Heart right ventricle (tissue), 16 donors: ENCODE results near the gene CCL11. TPM values are rescaled to one million over a fixed set of nuclear protein-coding genes. Genes with fewer than 3 reads are reported as not detected.

ENCODE experiments used
- ATAC-seq, 8 donors: fragments of 200-7000 bp; cut with Tn5 transposase; one replicate each; pipeline ENCODE4 v1.9.1; 2020; ENCODE audit warnings: mild to moderate bottlenecking in 8 of 8, moderate library complexity in 8 of 8, moderate number of reproducible peaks in 1 of 8
- DNase-seq, 2 donors: peaks; one replicate each; pipeline ENCODE4 v3.0.0-alpha.2; 2020
- H3K27ac ChIP-seq, 10 donors: fragments of 200-600 bp; sonication (generic) in 2 of 10; one replicate each; pipeline versions ENCODE4 v1.5.0 to v1.8.0; 2020 to 2022; ENCODE audit warnings: mild to moderate bottlenecking in 3 of 10
- H3K27me3 ChIP-seq, 7 donors: fragments of 200-600 bp; one replicate each; pipeline ENCODE4 v1.8.0; 2021 to 2022; ENCODE audit warnings: mild to moderate bottlenecking in 2 of 7
- H3K36me3 ChIP-seq, 9 donors: fragments of 200-600 bp; sonication (generic) in 1 of 9; one replicate each; pipeline versions ENCODE4 v1.5.0 to v1.8.0; 2020 to 2022; ENCODE audit warnings: mild to moderate bottlenecking in 2 of 9
- H3K4me1 ChIP-seq, 9 donors: fragments of 200-600 bp; sonication (generic) in 1 of 9; one replicate each; pipeline versions ENCODE4 v1.5.0 to v1.8.0; 2020 to 2022; ENCODE audit warnings: mild to moderate bottlenecking in 4 of 9
- H3K4me3 ChIP-seq, 10 donors: fragments of 200-600 bp; sonication (generic) in 2 of 10; one replicate each; pipeline versions ENCODE4 v1.5.0 to v1.8.0; 2020 to 2022; ENCODE audit warnings: mild to moderate bottlenecking in 7 of 10, moderate library complexity in 2 of 10
- H3K9me3 ChIP-seq, 11 donors: fragments of 200-600 bp in 10 of 11; sonication (generic) in 2 of 11; one replicate each; pipeline versions ENCODE4 v1.5.0 to v1.8.0; 2013 to 2022; ENCODE audit warnings: mild to moderate bottlenecking in 2 of 11, control low read depth in 1 of 11, moderate library complexity in 1 of 11
- CTCF ChIP-seq, 9 donors: fragments of 200-600 bp; sonication (generic) in 2 of 9; IDR thresholded peaks; one replicate each; pipeline versions ENCODE4 v1.5.0 to v1.8.0; 2021 to 2022; ENCODE audit warnings: antibody characterized with exemption in 9 of 9, mild to moderate bottlenecking in 5 of 9, moderate library complexity in 1 of 9
- WGBS, 2 donors: extraction: QIAGEN DNeasy Blood & Tissue Kit; methylation state at CpG; one replicate each; pipeline ENCODE4 v1.1.7; 2013; ENCODE audit warnings: inconsistent platforms in 1 of 2; 5-methylcytosine and 5-hydroxymethylcytosine counted together
- intact Hi-C, 10 donors: fragments of 100-400 bp; cut with DNase I; formaldehyde crosslinking; loops; one replicate each; pipeline versions ENCODE4 v1.11.1 to v1.14.2; 2022
- polyA plus RNA-seq, 2 donors: library from polyadenylated mRNA; stranded (reverse); fragments of 200-250 nt; gene quantifications; one replicate each; pipeline ENCODE4 v1.2.3, GENCODE V29; 2013
- total RNA-seq, 10 donors: library from RNA; stranded (reverse); fragmentation: NEBNext Ultra II Directional in 3 of 10; extraction: Animal tissue kit (Norgen Biotek cat#: 25700) in 3 of 10; gene quantifications; one replicate each; pipeline versions ENCODE4 v1.2.1 to v1.2.4, GENCODE V29; 2021 to 2023
- donor health status: Arrhythmogenic right ventricular cardiomyopathy.
- donor health status: ischemic (EF 13 %, LVEDD 7.1; RV severe dilation, severe dysfunction).
- donor health status: healthy with polysubstance abuse.
- donor health status: DM: no; HTN: yes; CAD: no.
- donor health status: DM: no; HTN: no; CAD: no.
- donor health status: ischemic (EF 25% LVEDD 6.9; RV normal size, moderate dysfunction).
- donor health status: ischemic (EF 25% LVEDD 5.7; RV mildly dilated, moderate dysfunction).
- donor health status: healthy.
- donor health status: DM: yes; HTN: yes; CAD: no.
- donor health status: Ischemic cardiomyopathy.
- donor health status: ischemic (EF 35%, LVEDD 5.7; RV mildly dilated, moderate dysfunction).
- donor health status: nonischemic (EF 11% LVEDD 7.7; RV severe dilation, severe dysfunction).
- donor health status: DM: yes; HTN: yes; CAD: no.
- donor health status: PGD.
- donor health status: ischemic (EF 29% LVEDD 5.4; RV normal size, mild dysfunction).
- donor health status: nonischemic (EF 23%, LVEDD 6.1; RV moderate dilation, normal function).

The CCL11 gene
- total and polyA plus RNA-seq, 12 donors = 0.46 to 31.2 (median 1.4) TPM

GRCh38 chr17:34246881-34247280 lies 38.7 kb upstream of the CCL11 start:
- no peak for ATAC-seq
- no peak for DNase-seq
- H3K4me1 ChIP-seq = peaks cover 9 to 100% (median 58%) of the 10 kb centered on the region in 9 donors
- 85 to 88% methylated on average over 3 of the region's 3 CpGs for WGBS, 2 donors
- intact Hi-C loops = no loop called here
- no peak for TF ChIP-seq CTCF (IDR thresholded peaks at IDR 0.05)
- no peaks in the 10 kb centered on the region for H3K36me3 ChIP-seq
- H3K4me3 ChIP-seq = no peak overlapping the region
- H3K9me3 ChIP-seq = no peaks in the 10 kb centered on the region
- no peaks in the 10 kb centered on the region for H3K27me3 ChIP-seq
- H3K27ac ChIP-seq = peak overlapping the region in 3 of 10 donors; percentile 38 to 93 (median 44)

GRCh38 chr17:34248511-34249024 lies 37.0 kb upstream of the CCL11 start:
- intact Hi-C loops = no loop called here
- ATAC-seq (peak in 2 of 8 donors; percentile 6 to 18), DNase-seq (no peak)
- Histone ChIP-seq H3K36me3 (no peaks in the 10 kb centered on the region), H3K9me3 (no peaks in the 10 kb centered on the region), H3K4me3 (no peak overlapping the region), H3K4me1 (peaks cover 22 to 100% (median 58%) of the 10 kb centered on the region in 9 donors), H3K27ac (peak overlapping the region in 9 of 10 donors; percentile 25 to 93 (median 52)), H3K27me3 (no peaks in the 10 kb centered on the region)
- 50 to 59% methylated on average over 6 of the region's 6 CpGs for WGBS, 2 donors
- TF ChIP-seq CTCF (IDR thresholded peaks at IDR 0.05) = no peak

GRCh38 chr17:34249061-34249460 lies 36.5 kb upstream of the CCL11 start:
- H3K27ac ChIP-seq = peak overlapping the region in 9 of 10 donors; percentile 18 to 93 (median 52)
- H3K36me3 ChIP-seq = no peaks in the 10 kb centered on the region
- H3K4me3 ChIP-seq = no peak overlapping the region
- intact Hi-C loops = no loop called here
- DNase-seq = no peak
- peaks cover 23 to 100% (median 59%) of the 10 kb centered on the region in 9 donors for H3K4me1 ChIP-seq
- WGBS, 2 donors = 88 to 89% methylated on average over 1 of the region's 1 CpG
- no peaks in the 10 kb centered on the region for H3K9me3 ChIP-seq
- no peak for TF ChIP-seq CTCF (IDR thresholded peaks at IDR 0.05)
- no peaks in the 10 kb centered on the region for H3K27me3 ChIP-seq
- no peak for ATAC-seq

- no peak for TF ChIP-seq CTCF (IDR thresholded peaks at IDR 0.05)
- H3K4me1 ChIP-seq = peaks cover 23 to 100% (median 63%) of the 10 kb centered on the region in 9 donors
- peak overlapping the region in 9 of 10 donors; percentile 37 to 93 (median 55) for H3K27ac ChIP-seq
- 38 to 48% methylated on average over 1 of the region's 1 CpG for WGBS, 2 donors
- no peak for ATAC-seq
- no peaks in the 10 kb centered on the region for H3K27me3 ChIP-seq
- no peak for DNase-seq
- H3K36me3 ChIP-seq = no peaks in the 10 kb centered on the region
- H3K4me3 ChIP-seq = no peak overlapping the region
- H3K9me3 ChIP-seq = no peaks in the 10 kb centered on the region
- intact Hi-C loops = no loop called here
Observed at GRCh38 chr17:34249478-34249877, 36.1 kb upstream of the CCL11 start.
